NCI-H2107 treated with DMSO at 0.1 percent for 48 hours (cell line): ENCODE data around the gene SLAMF1.

ENCODE experiments used
- DNase-seq: peaks from one replicate; lab custom pipeline; 2025; ENCODE audit not compliant: unreplicated experiment; lab: John Stamatoyannopoulos, UW

SLAMF1 gene

DNA sequence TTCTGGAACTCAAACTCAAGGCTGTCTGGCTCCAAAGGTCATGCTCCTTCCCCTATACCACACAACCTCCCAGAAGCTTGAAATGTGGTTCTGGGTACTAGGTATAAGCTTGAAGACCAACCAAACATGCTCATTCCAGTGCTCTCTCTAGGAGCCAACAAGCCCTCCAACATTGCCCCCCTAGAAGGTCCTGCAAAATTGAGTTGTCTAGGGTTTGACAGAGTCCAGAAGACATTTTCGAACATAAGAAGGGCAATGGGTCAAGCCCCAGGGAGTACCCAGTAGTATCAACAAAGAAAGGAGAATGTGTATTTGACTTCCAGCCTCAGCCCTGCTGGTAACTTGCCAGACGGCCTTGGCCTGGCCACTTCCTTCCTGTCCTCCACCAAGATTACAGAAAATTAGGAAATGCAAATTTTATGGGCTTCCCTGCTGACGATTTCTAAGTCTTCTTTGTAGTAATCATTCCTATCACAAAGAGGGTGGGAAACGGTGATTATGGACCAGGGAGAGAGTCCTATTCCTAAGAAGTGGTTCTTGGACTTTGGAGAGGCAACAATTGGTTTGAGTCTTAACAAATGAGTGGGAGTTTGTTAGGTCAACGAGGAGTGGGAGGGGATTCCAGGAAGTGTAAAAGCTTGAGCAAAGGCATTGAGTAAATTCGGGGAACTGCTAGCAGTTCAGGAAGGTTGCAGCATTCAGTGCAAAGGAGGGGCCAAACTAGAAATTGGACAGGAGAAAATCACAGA lies 18.7 kb upstream of the SLAMF1 start:
- no peak for DNase-seq

DNA sequence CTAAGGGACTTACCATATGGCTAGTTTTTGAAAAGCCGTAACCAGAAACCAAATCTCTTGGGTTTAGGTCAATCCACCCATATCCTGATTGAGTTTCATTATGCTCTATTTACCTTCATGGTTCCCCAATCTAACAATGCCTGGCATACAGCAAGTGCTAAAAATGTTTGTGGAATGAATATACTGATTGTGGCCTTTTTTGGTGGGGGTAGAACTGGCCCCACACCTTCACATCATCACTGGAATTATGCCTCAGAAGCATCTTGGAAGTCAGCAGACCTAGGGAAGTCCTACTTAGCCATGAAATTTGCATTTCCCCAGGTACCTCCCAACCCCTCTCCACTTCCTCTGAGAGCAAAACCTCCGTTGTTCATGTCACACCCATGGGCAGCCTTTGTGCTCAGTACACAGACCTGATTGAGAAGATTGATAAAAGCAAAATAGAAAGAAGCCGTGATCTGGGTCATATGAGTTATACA lies 17.8 kb upstream of the SLAMF1 start:
- no peak for DNase-seq

GRCh38 chr1:160662910-160663309 lies 16.1 kb upstream of the SLAMF1 start:
- DNase-seq, result no peak

DNA sequence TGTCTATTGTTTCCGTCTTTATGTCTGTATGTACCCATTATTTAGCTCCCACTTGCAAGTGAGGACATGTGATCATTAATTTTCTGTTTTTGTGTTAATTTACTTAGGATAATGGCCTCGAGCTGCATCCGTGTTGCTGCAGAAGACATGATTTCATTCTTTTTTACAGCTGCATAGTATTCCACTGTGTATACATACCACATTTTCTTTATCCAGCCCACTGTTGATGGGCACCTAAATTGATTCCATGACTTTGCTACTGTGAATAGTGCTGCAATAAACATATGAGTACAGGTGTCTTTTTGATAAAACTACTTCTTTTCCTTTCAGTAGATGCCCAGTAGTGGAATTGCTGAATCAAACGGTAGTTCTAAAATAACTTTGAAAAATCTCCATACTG lies 12.7 kb upstream of the SLAMF1 start:
- DNase-seq, result no peak

GRCh38 chr1:160658814-160659193 lies 12.0 kb upstream of the SLAMF1 start:
- DNase-seq, result no peak

GRCh38 chr1:160658162-160658813 lies 11.4 kb upstream of the SLAMF1 start:
- no peak for DNase-seq

- no peak for DNase-seq
Observed at GRCh38 chr1:160657250-160657781, 10.5 kb upstream of the SLAMF1 start.

DNA sequence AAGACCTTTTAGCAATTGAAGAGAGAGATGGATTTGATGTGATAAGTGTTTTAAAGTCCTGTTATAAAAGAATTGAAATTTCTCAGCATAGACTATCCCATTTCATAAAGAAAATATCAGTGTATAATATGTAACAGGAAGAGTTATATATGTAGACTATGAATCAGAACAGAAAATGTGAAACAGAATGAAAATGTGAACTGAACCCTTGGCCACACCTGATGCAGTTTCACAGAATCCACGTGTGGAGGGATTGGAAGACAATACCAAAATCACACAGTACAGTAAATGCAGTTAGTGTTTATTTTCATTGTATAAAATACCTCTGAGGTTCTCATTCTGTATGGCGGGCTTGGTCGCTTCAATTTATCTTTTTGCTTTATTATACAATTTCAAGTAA lies 9.9 kb upstream of the SLAMF1 start:
- DNase-seq, result no peak

DNA sequence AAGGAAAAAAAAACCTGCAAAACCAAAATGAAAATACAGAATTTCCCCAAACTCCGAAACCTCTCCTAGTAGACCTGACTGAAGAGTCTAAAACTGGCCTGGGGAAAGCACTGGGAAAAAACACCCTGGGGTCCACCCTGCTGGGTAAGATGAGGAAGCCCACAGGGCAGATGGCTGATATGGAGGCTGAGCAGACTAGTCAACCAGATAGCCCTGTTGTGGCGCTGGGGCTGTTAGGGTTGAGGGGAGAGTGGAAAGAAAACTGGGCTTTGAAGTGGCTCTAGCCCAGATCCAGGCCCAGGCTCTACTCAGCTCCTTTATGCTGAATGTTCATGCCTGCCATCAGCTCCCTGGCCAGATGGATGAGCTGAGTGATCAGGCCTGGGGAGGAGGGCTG lies 6.8 kb upstream of the SLAMF1 start:
- DNase-seq, result no peak

GRCh38 chr1:160652924-160653619 lies 6.2 kb upstream of the SLAMF1 start:
- DNase-seq, result no peak

GRCh38 chr1:160652065-160652641 lies 5.3 kb upstream of the SLAMF1 start:
- DNase-seq, result peak; percentile 62

GRCh38 chr1:160651433-160652064 lies 4.7 kb upstream of the SLAMF1 start:
- DNase-seq, result peak; percentile 17

DNA sequence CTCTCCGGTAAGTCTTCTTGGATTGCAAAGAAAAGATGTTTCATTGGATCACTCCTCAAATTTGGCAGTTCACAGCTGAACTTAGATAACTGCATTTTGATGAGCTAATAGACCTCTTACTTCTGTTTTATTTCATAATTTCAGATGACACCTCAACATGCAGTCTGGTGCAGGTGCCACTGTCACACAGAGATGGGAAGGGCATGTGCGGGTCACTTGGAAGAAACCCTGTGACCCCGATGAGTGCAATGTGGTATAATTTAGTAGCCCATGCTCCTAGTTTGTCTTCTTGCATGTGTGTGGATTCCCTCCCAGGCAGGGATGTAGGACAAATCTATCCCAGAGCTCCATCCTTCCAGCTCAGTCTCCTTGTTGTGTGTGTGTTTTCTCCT lies 481 bp upstream of the SLAMF1 start:
- DNase-seq, result no peak

DNA sequence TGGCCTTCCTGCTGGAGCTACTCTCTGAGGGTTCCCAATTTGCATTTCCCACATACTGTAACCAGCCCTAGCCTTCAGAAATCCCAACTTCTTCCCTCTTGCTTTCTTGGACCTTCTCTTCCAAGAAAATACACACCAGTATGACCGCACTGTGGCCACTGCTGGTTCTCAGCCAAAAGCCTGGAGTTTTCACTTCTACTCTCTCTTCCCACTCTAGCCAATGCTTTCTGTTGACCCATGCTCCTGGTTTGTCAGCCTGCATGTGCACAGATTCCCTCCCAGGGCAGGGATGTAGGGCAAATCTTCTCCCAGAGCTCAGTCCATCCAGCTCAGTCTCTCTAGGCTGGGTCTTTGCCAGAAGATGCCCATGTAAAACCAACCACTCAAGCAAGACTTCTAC lies 664 bp downstream of the SLAMF1 start:
- DNase-seq, result no peak

GRCh38 chr1:160645386-160646130 lies 1.3 kb downstream of the SLAMF1 start:
- no peak for DNase-seq

DNA sequence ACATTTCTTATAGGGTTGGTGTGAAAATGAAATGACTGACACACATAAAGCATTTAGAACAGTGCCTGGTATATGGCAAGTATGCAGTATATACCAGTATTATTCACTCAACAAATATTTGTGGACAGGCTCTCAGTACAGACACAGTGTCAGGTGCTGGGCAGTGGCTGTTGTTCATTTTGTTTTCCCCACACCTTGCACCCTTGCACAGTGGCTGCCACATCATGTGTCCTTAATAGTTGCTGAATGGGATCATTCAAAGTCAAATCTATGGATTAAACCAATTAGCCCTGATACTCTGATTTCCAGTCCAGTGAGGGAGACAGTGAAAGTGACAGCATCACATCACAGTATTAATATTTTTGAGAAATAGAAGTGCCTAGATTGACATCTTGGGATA lies 2.4 kb downstream of the SLAMF1 start:
- no peak for DNase-seq

DNA sequence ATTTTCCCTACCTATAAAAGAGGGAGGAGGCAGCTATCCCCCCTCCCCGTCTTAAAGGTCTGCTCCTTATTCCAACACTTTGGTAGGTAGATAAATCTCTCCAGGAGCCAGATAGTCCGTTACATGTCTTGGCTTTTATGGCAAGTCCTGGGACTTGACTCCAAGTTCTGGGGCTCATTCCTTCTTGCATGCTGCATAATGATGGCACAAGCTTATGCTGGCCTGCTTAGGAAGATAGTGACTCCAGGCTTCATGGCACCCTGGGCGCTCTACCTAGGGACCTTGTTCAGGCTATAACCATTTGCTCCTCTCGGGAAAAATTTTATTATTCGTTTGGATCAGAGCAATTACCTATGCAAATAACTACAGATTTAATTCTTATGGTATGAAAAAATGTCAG lies 3.7 kb downstream of the SLAMF1 start:
- no peak for DNase-seq

GRCh38 chr1:160642281-160642644 lies 4.6 kb downstream of the SLAMF1 start:
- DNase-seq, result no peak

DNA sequence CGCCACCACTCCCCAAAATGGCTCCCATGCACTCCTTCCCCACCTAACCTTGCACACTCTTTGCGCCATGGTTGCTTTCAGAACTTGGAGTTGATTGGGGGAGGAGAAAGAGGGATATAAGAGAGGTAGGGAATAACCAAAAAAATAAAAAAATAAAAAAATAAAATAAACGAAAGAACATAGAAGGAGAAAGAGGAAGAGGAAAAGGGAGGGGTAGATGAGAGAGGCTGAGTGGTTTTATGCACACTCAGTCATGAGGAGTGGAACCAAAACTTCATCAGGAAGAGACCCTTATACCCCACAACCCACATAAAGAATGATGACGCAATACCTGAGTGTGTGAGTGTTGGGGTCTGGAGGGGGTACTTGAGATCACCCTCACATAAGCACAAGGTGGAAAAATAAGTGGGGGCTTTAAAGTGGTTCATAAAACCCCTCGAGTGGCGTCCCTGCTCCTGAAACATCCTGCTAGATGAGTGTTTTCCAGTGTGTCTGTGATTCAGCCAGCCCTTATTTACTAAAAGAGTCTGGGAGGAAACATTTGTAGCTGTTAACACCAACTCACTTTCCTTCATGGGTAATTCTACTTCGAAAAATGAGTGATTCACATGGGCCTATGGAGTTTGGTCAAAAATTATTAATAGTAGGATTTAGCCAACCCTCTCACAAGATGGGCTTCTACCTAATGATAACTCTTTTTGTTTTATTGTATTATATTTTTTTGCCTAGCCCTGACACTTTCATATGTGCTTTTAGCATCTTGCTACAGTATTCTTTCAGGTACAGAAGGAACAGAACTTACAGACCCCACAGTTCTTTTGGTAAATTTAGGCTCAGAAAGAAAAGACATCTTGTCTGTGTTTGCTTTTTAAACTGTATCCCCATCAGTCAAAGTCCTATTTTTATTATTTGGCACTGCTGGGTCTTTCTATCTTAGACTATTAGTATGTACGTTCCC lies 5.2 kb downstream of the SLAMF1 start:
- DNase-seq, result no peak
